CD4-positive, alpha-beta T cell (primary cell): Measurements from ENCODE around the gene MYADM. TPM values are rescaled to one million over a fixed set of nuclear protein-coding genes. Genes with fewer than 3 reads are reported as not detected.

Experiments used
- ATAC-seq: fragments of 200-7000 bp; cut with Tn5 transposase; one replicate; pipeline ENCODE4 v1.10.0; 2022; ENCODE audit warnings: mild to moderate bottlenecking; ENCODE audit not compliant: poor library complexity
- CTCF ChIA-PET: fragments of 350-600 bp; sonication (Branson Sonifier 250); formaldehyde crosslinking; loops from one replicate; lab custom pipeline; 2021; ENCODE audit warnings: antibody characterized with exemption, inconsistent platforms; lab: Charles Lee
- POLR2A ChIA-PET: fragments of 350-600 bp; sonication (Branson Sonifier 250); formaldehyde crosslinking; loops from one replicate; lab custom pipeline; 2021; ENCODE audit warnings: antibody characterized with exemption, inconsistent platforms; lab: Charles Lee
- DNase-seq, 14 experiments: peaks; one replicate each; pipeline ENCODE4 v3.0.0-alpha.2; 2013 to 2020; ENCODE audit warnings: mixed read lengths in 2 of 14
- H3K27ac ChIP-seq, 2 donors: one replicate each; pipeline versions ENCODE4 v1.5.1 to v1.7.0; 2013; ENCODE audit warnings: low read length in 2 of 2, low read depth in 1 of 2, mild to moderate bottlenecking in 1 of 2
- H3K27me3 ChIP-seq, 2 experiments: 1 replicate in 1 of 2; 2 replicates in 1 of 2; pipeline versions ENCODE4 v1.6.1 to v1.7.0; 2013; ENCODE audit warnings: low read length in 2 of 2, control low read depth in 1 of 2, mild to moderate bottlenecking in 1 of 2, moderate library complexity in 1 of 2; ENCODE audit not compliant: insufficient read depth in 2 of 2, control insufficient read depth in 1 of 2
- H3K36me3 ChIP-seq: one replicate; pipeline ENCODE4 v1.6.1; 2013; ENCODE audit warnings: low read length, control low read depth; ENCODE audit not compliant: insufficient read depth
- H3K4me1 ChIP-seq: one replicate; pipeline ENCODE4 v1.6.1; 2013; ENCODE audit warnings: low read length, control low read depth; ENCODE audit not compliant: insufficient read depth
- H3K4me3 ChIP-seq: one replicate; pipeline ENCODE4 v1.5.1; 2013; ENCODE audit warnings: mild to moderate bottlenecking, low read length, moderate library complexity
- H3K9me3 ChIP-seq, 2 experiments: 1 replicate in 1 of 2; 2 replicates in 1 of 2; pipeline versions ENCODE4 v1.6.1 to v1.7.0; 2013; ENCODE audit warnings: low read length in 2 of 2, mild to moderate bottlenecking in 2 of 2, control low read depth in 1 of 2, moderate library complexity in 1 of 2; ENCODE audit not compliant: control insufficient read depth in 1 of 2, insufficient read depth in 1 of 2
- H3K27ac Mint-ChIP-seq: one replicate; pipeline ENCODE4 v1.8.0; 2020; ENCODE audit warnings: mixed read lengths
- H3K27me3 Mint-ChIP-seq: one replicate; pipeline ENCODE4 v1.8.0; 2021; ENCODE audit warnings: mixed read lengths
- H3K36me3 Mint-ChIP-seq: one replicate; pipeline ENCODE4 v1.8.0; 2021; ENCODE audit warnings: low read depth, mixed read lengths
- H3K4me1 Mint-ChIP-seq: one replicate; pipeline ENCODE4 v1.8.0; 2021; ENCODE audit warnings: low read depth, mixed read lengths
- H3K4me3 Mint-ChIP-seq: one replicate; pipeline ENCODE4 v1.8.0; 2020; ENCODE audit warnings: mild to moderate bottlenecking, mixed read lengths
- H3K9me3 Mint-ChIP-seq: one replicate; pipeline ENCODE4 v1.8.0; 2020; ENCODE audit warnings: mixed read lengths
- CTCF ChIP-seq: fragments of 200-600 bp; IDR thresholded peaks from one replicate; pipeline ENCODE4 v1.8.0; 2022; ENCODE audit warnings: antibody characterized with exemption, mild to moderate bottlenecking
- intact Hi-C, 2 experiments: fragments of 100-400 bp; cut with DNase I in 1 of 2; cut with micrococcal nuclease in 1 of 2; formaldehyde crosslinking; loops; one replicate each; pipeline versions ENCODE4 v1.15.1 to v1.9.0; 2023 to 2025; cut with DNase I, micrococcal nuclease
- total RNA-seq, 174 experiments: library from RNA in 2 of 174; stranded (reverse) in 2 of 174; gene quantifications; one replicate each; pipeline ENCODE4 v1.2.3 and lab custom pipeline; 2021 to 2026

MYADM gene
- total RNA-seq, 2 experiments from 2014 or later: 444 to 448 TPM

DNA sequence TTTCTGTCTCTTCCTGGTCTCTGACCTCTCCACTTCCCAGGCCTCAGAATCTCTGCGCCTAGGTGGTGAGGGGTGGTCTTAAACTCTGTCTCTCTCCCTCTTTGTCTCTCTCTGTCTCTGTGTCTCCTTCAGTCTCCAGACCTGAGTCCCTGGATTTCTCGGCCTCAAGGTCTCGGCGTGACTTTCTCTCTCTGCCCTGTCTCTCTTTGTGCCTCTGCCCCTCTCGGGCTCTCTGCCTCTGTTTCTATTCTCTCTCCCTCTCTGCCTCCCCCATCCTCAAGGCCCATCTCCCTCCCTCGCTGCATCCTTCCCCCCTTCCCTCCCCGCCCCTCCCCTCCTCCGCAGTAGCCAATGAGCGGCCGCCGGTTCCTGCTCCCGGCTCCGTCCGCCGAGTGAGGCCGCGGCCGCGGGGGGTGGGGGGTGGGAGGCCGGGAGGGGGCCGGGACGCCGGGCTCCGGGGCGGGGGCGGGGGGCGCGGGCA is 41.3 kb downstream of the MYADM start, which contains the start of gene CACNG7:
Gene CACNG7, plus strand, starts transcription at position 344 of the 481 bp plus-strand sequence. CDS start 3,554 bp downstream, outside the sequence.
- Mint-ChIP-seq H3K4me3 (peak within 1 kb of the TSS; percentile 5), H3K36me3 (no peaks in the 10 kb centered on the region), H3K27me3 (peaks cover 89% of the 10 kb centered on the region), H3K27ac (no peak within 1 kb of the TSS), H3K4me1 (peaks cover 28% of the 10 kb centered on the region), H3K9me3 (no peaks in the 10 kb centered on the region)
- no peaks in the 10 kb centered on the region for H3K36me3 ChIP-seq
- H3K9me3 ChIP-seq: peaks cover 0 to 41% of the 10 kb centered on the region in 2 experiments
- peaks cover 34% of the 10 kb centered on the region for H3K4me1 ChIP-seq
- no peak within 1 kb of the TSS for H3K27ac ChIP-seq
- ATAC-seq (no peak), DNase-seq (no peak)
- ChIA-PET POLR2A (no interaction called here), CTCF (no interaction called here)
- H3K27me3 ChIP-seq: peaks cover 68 to 70% of the 10 kb centered on the region in 2 experiments
- H3K4me3 ChIP-seq: no peak within 1 kb of the TSS
- intact Hi-C loops: loop anchor here in 1 of 2 experiments (5.0 kb wide), 1 partner anchor 113 kb away; no protein-coding TSS in a partner anchor
- TF ChIP-seq CTCF: no peak

DNA sequence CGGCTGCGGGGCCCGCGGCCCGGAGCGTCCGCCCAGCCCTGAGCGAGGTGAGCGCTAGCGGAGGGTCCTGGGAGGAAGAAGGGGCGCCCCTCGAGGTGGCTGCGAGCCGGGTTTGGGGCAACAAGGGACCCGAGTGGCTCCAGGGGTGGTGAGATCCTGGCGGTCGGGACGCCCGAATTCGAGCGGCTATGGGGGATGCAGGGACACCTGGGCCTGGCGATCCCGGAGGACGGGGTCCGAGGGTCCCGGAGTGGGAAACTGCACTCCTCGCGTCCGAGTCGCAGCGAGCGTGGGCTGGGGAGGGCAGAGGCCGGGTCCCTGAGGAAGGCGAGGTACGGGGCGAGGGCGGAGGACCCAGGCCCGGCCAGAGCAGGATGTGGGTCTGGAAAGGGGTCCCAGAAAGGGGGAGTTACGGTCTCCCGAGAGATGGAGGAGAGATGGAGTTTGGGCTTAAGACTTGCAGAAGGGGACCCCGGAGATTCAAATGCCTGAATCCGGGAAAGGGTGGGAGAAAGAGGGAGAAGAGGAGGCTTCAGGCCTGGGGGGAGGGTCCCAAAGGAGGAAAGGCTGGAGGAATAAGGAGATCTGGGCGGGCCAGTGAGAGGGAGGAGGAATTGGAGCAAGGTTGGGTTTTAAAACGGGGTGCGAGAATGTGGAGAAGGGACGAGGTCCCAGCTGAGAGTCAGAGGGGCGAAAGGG is 41.9 kb downstream of the MYADM start:
- Mint-ChIP-seq H3K9me3 (no peaks in the 10 kb centered on the region), H3K4me1 (peaks cover 28% of the 10 kb centered on the region), H3K27me3 (peaks cover 82% of the 10 kb centered on the region), H3K27ac (no peak overlapping the region), H3K36me3 (no peaks in the 10 kb centered on the region), H3K4me3 (no peak overlapping the region)
- ATAC-seq (no peak), DNase-seq (no peak)
- TF ChIP-seq CTCF: no peak
- peaks cover 62 to 70% of the 10 kb centered on the region in 2 experiments for H3K27me3 ChIP-seq
- POLR2A ChIA-PET: no interaction called here
- intact Hi-C loops: loop anchor here in 1 of 2 experiments (5.0 kb wide), 1 partner anchor 113 kb away; no protein-coding TSS in a partner anchor
- no peak overlapping the region for H3K4me3 ChIP-seq
- no peaks in the 10 kb centered on the region for H3K36me3 ChIP-seq
- peaks cover 0 to 41% of the 10 kb centered on the region in 2 experiments for H3K9me3 ChIP-seq
- no peak overlapping the region for H3K27ac ChIP-seq
- CTCF ChIA-PET: no interaction called here
- peaks cover 34% of the 10 kb centered on the region for H3K4me1 ChIP-seq

- no peak overlapping the region for H3K27ac ChIP-seq
- ATAC-seq (no peak), DNase-seq (no peak)
- H3K4me1 ChIP-seq: peaks cover 34% of the 10 kb centered on the region
- H3K36me3 Mint-ChIP-seq: no peaks in the 10 kb centered on the region
- H3K27me3 ChIP-seq: peaks cover 58 to 70% of the 10 kb centered on the region in 2 experiments
- intact Hi-C loops: no loop called here
- CTCF ChIA-PET: no interaction called here
- H3K9me3 ChIP-seq: peaks cover 0 to 41% of the 10 kb centered on the region in 2 experiments
- POLR2A ChIA-PET: interaction anchor here (0.9 kb wide), 1 partner anchor 38 kb away, joined by 3 read pairs; no protein-coding TSS in a partner anchor
- no peak overlapping the region for H3K4me3 ChIP-seq
- peaks cover 82% of the 10 kb centered on the region for H3K27me3 Mint-ChIP-seq
- no peak overlapping the region for H3K27ac Mint-ChIP-seq
- no peaks in the 10 kb centered on the region for H3K9me3 Mint-ChIP-seq
- TF ChIP-seq CTCF: no peak
- no peak overlapping the region for H3K4me3 Mint-ChIP-seq
- peaks cover 28% of the 10 kb centered on the region for H3K4me1 Mint-ChIP-seq
- H3K36me3 ChIP-seq: no peaks in the 10 kb centered on the region
These were observed 42.5 kb downstream of the MYADM start for GRCh38 chr19:53910170-53910518.
